ENCODE data around the gene EPN2.

Gene EPN2

DNA sequence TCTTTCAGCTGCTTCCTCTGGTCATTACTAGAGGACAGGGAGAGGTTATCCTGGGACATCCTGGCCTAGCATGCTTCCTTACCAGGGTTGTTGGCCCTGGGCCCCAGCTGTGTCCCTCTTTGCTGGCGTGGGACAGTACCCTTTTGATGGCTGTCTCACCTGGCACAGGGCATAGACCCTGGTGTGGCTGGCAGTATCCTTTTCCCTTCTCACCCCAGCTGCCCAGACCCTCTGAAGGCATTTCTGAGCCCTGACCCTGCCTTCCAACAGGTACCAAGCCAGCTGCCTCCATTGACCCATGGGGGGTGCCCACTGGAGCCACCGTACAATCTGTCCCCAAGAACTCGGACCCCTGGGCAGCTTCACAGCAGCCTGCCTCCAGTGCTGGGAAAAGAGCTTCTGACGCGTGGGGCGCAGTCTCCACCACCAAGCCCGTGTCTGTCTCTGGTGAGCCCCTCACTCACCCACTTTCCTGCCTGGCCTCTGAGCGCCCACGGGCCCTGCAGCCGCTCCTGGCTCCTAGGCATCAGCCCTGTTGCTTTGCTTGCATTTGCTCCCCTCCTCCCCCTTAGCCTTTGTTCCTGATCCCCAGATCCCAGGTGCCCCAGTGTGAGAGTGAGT lies 91.4 kb downstream of the EPN2 start:
- CTCF ChIA-PET, result no interaction called here
- H3K4me3 ChIP-seq (ENCODE audit: low read depth, low read length), result no peak overlapping the region
- POLR2A ChIA-PET, result no interaction called here
- TF ChIP-seq, protein P1, sequence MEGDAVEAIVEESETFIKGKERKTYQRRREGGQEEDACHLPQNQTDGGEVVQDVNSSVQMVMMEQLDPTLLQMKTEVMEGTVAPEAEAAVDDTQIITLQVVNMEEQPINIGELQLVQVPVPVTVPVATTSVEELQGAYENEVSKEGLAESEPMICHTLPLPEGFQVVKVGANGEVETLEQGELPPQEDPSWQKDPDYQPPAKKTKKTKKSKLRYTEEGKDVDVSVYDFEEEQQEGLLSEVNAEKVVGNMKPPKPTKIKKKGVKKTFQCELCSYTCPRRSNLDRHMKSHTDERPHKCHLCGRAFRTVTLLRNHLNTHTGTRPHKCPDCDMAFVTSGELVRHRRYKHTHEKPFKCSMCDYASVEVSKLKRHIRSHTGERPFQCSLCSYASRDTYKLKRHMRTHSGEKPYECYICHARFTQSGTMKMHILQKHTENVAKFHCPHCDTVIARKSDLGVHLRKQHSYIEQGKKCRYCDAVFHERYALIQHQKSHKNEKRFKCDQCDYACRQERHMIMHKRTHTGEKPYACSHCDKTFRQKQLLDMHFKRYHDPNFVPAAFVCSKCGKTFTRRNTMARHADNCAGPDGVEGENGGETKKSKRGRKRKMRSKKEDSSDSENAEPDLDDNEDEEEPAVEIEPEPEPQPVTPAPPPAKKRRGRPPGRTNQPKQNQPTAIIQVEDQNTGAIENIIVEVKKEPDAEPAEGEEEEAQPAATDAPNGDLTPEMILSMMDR (IDR thresholded peaks at IDR 0.05; ENCODE audit: insufficient read depth, low read length, missing control alignments), result no peak
- no peak for DNase-seq (ENCODE audit: low read depth, low spot score)

DNA sequence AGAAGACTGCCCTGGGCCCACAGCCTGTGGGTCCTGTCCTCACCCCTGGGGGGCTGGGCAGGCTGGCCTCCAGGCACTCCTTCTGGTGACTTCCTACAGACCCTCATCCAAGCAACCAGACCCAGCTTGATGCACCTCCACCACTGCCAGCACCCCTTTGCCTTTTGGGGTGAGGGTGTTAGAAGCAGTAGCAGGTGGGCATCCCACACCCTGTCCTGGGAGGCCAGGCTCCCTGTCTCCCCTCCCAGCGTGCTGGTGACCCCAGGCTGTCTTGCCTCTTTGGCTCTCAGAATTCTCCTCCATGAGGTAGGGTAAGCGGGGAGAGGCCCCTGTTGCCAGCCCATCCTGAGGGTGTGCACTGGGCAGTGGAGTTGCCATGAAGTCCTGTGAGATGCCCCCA lies 92.0 kb downstream of the EPN2 start:
- TF ChIP-seq, protein P1 (IDR thresholded peaks at IDR 0.05; ENCODE audit: insufficient read depth, low read length, missing control alignments), result no peak
- CTCF ChIA-PET, result no interaction called here
- POLR2A ChIA-PET, result no interaction called here

DNA sequence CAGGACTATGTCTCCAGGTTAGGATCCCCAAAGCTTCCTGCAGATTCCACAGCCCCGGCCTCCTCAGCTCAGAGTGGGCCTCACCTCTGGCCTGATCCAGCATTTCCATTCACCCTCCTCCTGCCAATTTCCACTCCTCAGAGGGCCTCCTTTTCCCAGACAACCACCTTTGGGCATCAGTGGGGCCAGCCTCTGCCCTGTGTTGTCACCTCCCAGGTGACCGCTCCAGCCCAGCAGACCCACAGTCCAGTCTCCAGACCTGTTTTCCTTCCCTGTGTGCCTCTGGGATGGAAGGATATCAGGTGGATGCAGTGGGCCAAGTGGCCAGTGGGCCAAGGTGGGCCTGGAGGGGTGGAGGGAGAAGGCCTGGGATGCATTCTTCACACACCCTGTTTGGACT lies 92.7 kb downstream of the EPN2 start:
- POLR2A ChIA-PET, result no interaction called here

More for the DNA sequence above, 92.0 kb downstream of the EPN2 start:
- no peak overlapping the region for H3K4me3 ChIP-seq (ENCODE audit: low read depth, low read length)
- no peak for DNase-seq (ENCODE audit: low read depth, low spot score)

DNA sequence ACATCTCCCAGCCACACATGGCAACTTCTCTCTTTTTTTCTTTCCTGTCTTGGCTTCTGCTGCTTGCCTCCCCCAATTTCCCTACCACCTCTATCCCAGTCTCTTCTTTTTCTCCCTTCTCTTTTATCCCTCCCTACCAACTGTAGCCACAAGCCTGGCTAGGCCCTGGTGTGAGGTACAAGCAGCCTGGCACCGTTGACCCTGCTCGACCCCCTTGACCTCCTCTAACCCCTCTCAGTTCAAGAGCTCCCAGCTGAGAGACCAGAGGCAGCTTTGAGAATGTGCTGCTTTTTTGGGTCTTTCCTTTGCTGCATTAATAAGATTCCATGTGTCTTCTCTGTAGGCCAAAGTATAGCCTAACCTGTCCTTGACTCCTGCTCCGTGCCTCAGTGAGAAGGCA lies 93.1 kb downstream of the EPN2 start:
- no peak for DNase-seq (ENCODE audit: low read depth, low spot score)
- TF ChIP-seq, protein P1 (IDR thresholded peaks at IDR 0.05; ENCODE audit: insufficient read depth, low read length, missing control alignments), result no peak
- ChIA-PET CTCF (no interaction called here), POLR2A (no interaction called here)
- H3K4me3 ChIP-seq (ENCODE audit: low read depth, low read length), result no peak overlapping the region

More for the DNA sequence above, 92.7 kb downstream of the EPN2 start:
- H3K4me3 ChIP-seq (ENCODE audit: low read depth, low read length), result no peak overlapping the region
- CTCF ChIA-PET, result no interaction called here
- no peak for DNase-seq (ENCODE audit: low read depth, low spot score)
- TF ChIP-seq, protein P1 (IDR thresholded peaks at IDR 0.05; ENCODE audit: insufficient read depth, low read length, missing control alignments), result no peak

DNA sequence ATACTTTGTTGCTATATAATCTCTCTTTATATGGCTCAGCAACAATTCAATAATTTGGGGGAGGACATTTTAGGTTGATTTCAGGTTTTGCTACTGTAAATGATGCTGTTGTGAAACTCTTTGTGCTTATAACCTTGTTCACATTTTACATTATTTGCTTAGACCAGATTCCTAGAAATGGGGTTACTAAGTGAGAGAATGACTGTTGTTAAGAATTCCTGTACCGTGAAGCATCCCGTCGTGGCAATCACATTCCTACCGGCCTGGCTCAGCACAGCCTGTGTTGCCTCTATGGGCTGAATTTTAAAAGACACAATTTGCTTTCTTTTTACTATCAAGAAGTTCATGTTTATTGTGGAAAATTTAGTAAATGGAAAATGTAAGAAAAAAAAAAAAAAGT lies 94.0 kb downstream of the EPN2 start:
- ChIA-PET POLR2A (no interaction called here), CTCF (interaction anchor here (1.3 kb wide), 1 partner anchor 32 kb away, joined by 5 read pairs; no protein-coding TSS in a partner anchor)
- DNase-seq (ENCODE audit: low read depth, low spot score), result peak; percentile 70
- H3K4me3 ChIP-seq (ENCODE audit: low read depth, low read length), result no peak overlapping the region
- TF ChIP-seq, protein P1 (IDR thresholded peaks at IDR 0.05; ENCODE audit: insufficient read depth, low read length, missing control alignments), result no peak

DNA sequence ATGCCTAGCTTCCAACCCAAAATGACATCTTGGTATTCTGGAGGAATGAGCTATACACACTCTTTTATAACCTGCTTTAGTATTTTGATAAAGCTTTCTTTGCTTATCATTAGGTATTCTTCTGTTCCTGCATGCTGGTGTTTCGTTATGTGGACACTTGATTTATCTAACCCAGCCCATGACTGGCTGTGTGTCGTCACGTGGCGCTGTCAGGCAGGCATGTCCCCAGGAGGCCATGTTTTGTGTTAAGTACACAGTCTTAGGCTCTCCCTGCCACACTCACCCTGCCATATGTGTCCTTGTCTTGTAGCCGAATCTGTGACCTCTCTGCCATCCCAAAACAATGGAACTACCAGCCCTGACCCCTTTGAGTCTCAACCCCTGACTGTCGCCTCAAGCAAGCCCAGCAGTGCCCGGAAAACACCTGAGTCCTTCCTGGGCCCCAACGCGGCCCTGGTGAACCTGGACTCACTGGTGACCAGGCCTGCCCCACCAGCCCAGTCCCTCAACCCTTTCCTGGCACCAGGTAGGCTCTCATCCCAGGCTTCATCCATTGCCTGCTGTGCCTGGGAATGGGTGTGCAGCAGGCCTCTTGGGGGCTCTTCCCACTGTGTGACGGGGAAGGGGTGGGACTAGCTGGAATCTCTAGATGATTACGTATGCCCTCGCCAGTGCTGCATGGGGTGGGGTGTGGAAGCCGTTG lies 94.5 kb downstream of the EPN2 start:
- no peak for DNase-seq (ENCODE audit: low read depth, low spot score)
- ChIA-PET POLR2A (no interaction called here), CTCF (interaction anchor here (0.9 to 2.6 kb wide), 5 partner anchors 10 to 435 kb away, joined by 3 to 7 read pairs (median 5); partner anchors contain the start of gene B9D1)
- H3K4me3 ChIP-seq (ENCODE audit: low read depth, low read length), result no peak overlapping the region
- TF ChIP-seq, protein P1 (IDR thresholded peaks at IDR 0.05; ENCODE audit: insufficient read depth, low read length, missing control alignments), result no peak

Data from AG04449 (cell line).